ENCODE results near the gene STARD5.

DNA sequence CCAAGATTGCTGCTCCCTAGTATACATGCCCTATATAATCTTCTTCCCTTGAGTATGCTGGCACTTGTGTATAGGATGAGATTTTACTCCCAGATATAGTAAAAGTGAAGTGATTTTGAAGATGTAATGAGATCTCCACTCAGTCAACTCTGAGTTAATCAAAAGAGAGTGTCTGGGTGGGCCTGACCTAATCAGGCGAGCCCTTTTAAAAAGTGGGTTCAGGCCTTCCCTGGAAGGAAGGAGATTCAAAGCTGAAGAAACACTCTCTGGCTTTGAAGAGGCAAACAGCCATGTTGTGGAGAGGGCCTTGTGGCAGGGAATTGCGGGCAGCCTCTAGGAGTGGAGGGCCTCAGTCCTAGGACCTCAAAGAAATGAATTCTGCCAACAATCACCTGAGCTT lies 5.5 kb upstream of the STARD5 start:
- TF ChIP-seq, protein P1, sequence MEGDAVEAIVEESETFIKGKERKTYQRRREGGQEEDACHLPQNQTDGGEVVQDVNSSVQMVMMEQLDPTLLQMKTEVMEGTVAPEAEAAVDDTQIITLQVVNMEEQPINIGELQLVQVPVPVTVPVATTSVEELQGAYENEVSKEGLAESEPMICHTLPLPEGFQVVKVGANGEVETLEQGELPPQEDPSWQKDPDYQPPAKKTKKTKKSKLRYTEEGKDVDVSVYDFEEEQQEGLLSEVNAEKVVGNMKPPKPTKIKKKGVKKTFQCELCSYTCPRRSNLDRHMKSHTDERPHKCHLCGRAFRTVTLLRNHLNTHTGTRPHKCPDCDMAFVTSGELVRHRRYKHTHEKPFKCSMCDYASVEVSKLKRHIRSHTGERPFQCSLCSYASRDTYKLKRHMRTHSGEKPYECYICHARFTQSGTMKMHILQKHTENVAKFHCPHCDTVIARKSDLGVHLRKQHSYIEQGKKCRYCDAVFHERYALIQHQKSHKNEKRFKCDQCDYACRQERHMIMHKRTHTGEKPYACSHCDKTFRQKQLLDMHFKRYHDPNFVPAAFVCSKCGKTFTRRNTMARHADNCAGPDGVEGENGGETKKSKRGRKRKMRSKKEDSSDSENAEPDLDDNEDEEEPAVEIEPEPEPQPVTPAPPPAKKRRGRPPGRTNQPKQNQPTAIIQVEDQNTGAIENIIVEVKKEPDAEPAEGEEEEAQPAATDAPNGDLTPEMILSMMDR (conservative IDR thresholded peaks at IDR 0.05; ENCODE audit: low read length), result no peak
- TF ChIP-seq EZH2phosphoT487 (IDR thresholded peaks at IDR 0.05; ENCODE audit: borderline replicate concordance, low read depth, low read length), result no peak
